Bronchial epithelial cell (primary cell): ENCODE data around the gene UBE2Q1. TPM values are rescaled to one million over a fixed set of nuclear protein-coding genes. Genes with fewer than 3 reads are reported as not detected.

ENCODE experiments used
- DNase-seq: peaks from one replicate; pipeline ENCODE4 v3.0.0-alpha.2; 2010; ENCODE audit warnings: low read depth
- FAIRE-seq: peaks from 2 replicates; lab custom pipeline; 2011; peaks lifted over from hg19 to GRCh38; lab: Jason Lieb, UNC
- H3K27me3 ChIP-seq: 2 replicates; pipeline ENCODE4 v1.5.1; 2011; ENCODE audit warnings: low read length; ENCODE audit not compliant: control insufficient read depth, insufficient read depth
- H3K36me3 ChIP-seq: 2 replicates; pipeline ENCODE4 v1.5.1; 2011; ENCODE audit warnings: low read length; ENCODE audit not compliant: control insufficient read depth, insufficient read depth
- H3K4me3 ChIP-seq: 2 replicates; pipeline ENCODE4 v1.5.1; 2011; ENCODE audit warnings: mild to moderate bottlenecking, low read depth, low read length, control low read depth
- CTCF ChIP-seq: IDR thresholded peaks from 2 replicates; pipeline ENCODE4 v1.5.1; 2011; ENCODE audit warnings: mild to moderate bottlenecking, moderate library complexity, low read length, control low read depth, inconsistent platforms; ENCODE audit not compliant: insufficient read depth, severe bottlenecking
- total RNA-seq: library from RNA; depleted of rRNA; stranded (reverse); fragments of >200 nt; gene quantifications from 2 replicates; pipeline ENCODE4 v1.2.1, GENCODE V29; 2014

UBE2Q1 gene
- 20.3 and 23.3 TPM in 2 replicates for total RNA-seq

- Histone ChIP-seq H3K27me3 (no peaks in the 10 kb centered on the region), H3K4me3 (peak within 1 kb of the TSS; percentile 63), H3K36me3 (peaks cover 16% of the 10 kb centered on the region)
- FAIRE-seq (no peak), DNase-seq (no peak)
- no peak for TF ChIP-seq CTCF
Observed at GRCh38 chr1:154557939-154558719, at the start of gene UBE2Q1. UBE2Q1 (minus strand) TSS chr1:154558662; CDS start chr1:154558553, 109 bp downstream.

GRCh38 chr1:154607609-154608396 lies 49.3 kb upstream of the UBE2Q1 start, which contains the start of gene ADAR:
ADAR (minus strand) TSS chr1:154608186; CDS start chr1:154608006, 180 bp downstream.
- no peak for TF ChIP-seq CTCF
- no peaks in the 10 kb centered on the region for H3K27me3 ChIP-seq
- peak within 1 kb of the TSS; percentile 64 for H3K4me3 ChIP-seq
- no peaks in the 10 kb centered on the region for H3K36me3 ChIP-seq
- DNase-seq, result peak; percentile 93
- no peak for FAIRE-seq

GRCh38 chr1:154607106-154607608 lies 48.7 kb upstream of the UBE2Q1 start:
- peak; percentile 47 for DNase-seq
- no peak for TF ChIP-seq CTCF
- Histone ChIP-seq H3K27me3 (no peaks in the 10 kb centered on the region), H3K4me3 (peak overlapping the region; percentile 64), H3K36me3 (peaks cover 2% of the 10 kb centered on the region)
- no peak for FAIRE-seq

- Histone ChIP-seq H3K27me3 (no peaks in the 10 kb centered on the region), H3K36me3 (peaks cover 11% of the 10 kb centered on the region), H3K4me3 (no peak overlapping the region)
- no peak for DNase-seq
- FAIRE-seq, result no peak
- no peak for TF ChIP-seq CTCF
Observed at GRCh38 chr1:154605534-154605933, 47.1 kb upstream of the UBE2Q1 start.

GRCh38 chr1:154603317-154603716 lies 44.9 kb upstream of the UBE2Q1 start:
- Histone ChIP-seq H3K36me3 (peaks cover 11% of the 10 kb centered on the region), H3K4me3 (no peak overlapping the region), H3K27me3 (no peaks in the 10 kb centered on the region)
- no peak for FAIRE-seq
- no peak for DNase-seq
- TF ChIP-seq CTCF, result no peak
